Measurements from ENCODE around the gene TPD52L2. TPM values are rescaled to one million over a fixed set of nuclear protein-coding genes. Genes with fewer than 3 reads are reported as not detected.
A peak's percentile ranks its signal among the peaks of the same experiment; 100 is the strongest.

The TPD52L2 gene
- total RNA-seq, 4 donors from 2014 or later: 57.7 to 92.4 (median 59.8) TPM

DNA sequence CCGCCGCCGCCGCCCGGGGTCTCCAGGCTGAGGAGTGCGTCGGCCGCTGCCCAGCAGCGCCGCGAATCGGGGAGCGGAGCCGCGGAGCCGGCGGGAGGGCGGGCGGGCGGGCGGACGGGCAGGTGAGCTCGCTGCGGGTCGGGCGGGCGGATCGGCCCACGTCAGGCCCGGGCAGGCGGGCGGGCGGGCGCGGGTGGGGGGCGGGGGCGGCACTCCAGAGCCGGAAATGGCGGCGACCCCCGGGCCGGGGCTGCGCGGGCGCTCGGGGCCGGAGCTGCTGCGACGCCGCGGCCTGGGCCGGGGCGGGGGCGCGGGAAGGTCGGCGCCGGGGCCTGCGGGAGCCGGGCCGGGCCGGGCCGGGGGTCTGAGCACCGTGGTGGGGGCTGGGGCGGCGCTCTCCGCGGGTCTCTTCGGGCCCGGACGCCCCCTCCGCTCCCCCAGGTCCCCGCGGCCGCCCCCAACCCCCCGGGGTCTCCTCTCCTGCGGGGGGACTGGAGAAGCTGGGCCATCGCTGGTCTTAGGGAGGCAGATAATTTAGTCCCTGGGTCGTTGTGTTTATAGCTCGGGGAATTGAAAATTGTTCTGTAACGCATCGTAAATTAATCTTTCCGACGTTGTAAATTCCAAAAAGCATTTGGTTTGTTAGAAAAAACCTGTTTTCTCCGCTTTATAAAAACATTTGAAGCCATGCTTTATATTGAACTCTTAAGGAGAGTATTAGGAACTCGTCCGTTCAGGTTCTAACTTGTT, 30.3 kb downstream of the TPD52L2 start:
- peak overlapping the region; percentile 58 to 86 (median 78) for H3K27ac ChIP-seq
- DNase-seq: no peak
- TF ChIP-seq, protein P1, sequence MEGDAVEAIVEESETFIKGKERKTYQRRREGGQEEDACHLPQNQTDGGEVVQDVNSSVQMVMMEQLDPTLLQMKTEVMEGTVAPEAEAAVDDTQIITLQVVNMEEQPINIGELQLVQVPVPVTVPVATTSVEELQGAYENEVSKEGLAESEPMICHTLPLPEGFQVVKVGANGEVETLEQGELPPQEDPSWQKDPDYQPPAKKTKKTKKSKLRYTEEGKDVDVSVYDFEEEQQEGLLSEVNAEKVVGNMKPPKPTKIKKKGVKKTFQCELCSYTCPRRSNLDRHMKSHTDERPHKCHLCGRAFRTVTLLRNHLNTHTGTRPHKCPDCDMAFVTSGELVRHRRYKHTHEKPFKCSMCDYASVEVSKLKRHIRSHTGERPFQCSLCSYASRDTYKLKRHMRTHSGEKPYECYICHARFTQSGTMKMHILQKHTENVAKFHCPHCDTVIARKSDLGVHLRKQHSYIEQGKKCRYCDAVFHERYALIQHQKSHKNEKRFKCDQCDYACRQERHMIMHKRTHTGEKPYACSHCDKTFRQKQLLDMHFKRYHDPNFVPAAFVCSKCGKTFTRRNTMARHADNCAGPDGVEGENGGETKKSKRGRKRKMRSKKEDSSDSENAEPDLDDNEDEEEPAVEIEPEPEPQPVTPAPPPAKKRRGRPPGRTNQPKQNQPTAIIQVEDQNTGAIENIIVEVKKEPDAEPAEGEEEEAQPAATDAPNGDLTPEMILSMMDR (IDR thresholded peaks at IDR 0.05 in 4 of 5, conservative IDR thresholded peaks at IDR 0.05 in 1 of 5): no peak
- no peak for TF ChIP-seq POLR2A (IDR thresholded peaks at IDR 0.05)
- no peaks in the 10 kb centered on the region for H3K9me3 ChIP-seq
- peaks cover 0 to 9% of the 10 kb centered on the region in 2 donors for H3K36me3 ChIP-seq
- in situ Hi-C loops (cut with MboI; ENCODE audit: low sequenced_read_pairs in 4 of 4): no loop called here
- H3K4me1 ChIP-seq: peaks cover 21 to 23% of the 10 kb centered on the region in 2 donors
- peak in 1 of 2 donors; percentile 8 for ATAC-seq
- H3K4me3 ChIP-seq: peak overlapping the region; percentile 63 to 66 (median 65)
- no peaks in the 10 kb centered on the region for H3K27me3 ChIP-seq
- intact Hi-C loops (cut with DNase I; ENCODE audit: low total_unique reads): loop anchor here (1.0 to 2.0 kb wide), 2 partner anchors 65 to 156 kb away; partner anchors contain the start of genes SLC2A4RG and ZBTB46

DNA sequence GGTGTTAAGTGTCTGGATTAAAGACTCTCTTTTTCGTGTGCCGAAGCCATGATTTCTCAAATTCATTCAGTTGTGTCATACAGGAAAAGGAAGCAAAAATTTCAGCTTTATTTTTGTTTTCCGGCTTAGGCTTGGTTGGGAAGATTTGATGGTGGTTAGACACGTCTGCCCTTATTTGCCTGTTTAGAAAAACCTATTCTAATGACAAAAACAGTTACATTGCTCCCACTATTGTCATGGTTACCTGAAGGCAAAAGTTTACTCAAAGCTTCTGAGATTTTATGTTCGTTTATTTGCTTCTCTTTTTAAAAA, 30.8 kb downstream of the TPD52L2 start:
- Histone ChIP-seq H3K4me1 (peaks cover 21 to 23% of the 10 kb centered on the region in 2 donors), H3K27ac (peak overlapping the region; percentile 58 to 86 (median 76)), H3K27me3 (no peaks in the 10 kb centered on the region), H3K9me3 (no peaks in the 10 kb centered on the region), H3K36me3 (peaks cover 0 to 4% of the 10 kb centered on the region in 2 donors), H3K4me3 (peak overlapping the region; percentile 57 to 66 (median 64))
- DNase-seq (no peak), ATAC-seq (no peak)
- no peak for TF ChIP-seq POLR2A (IDR thresholded peaks at IDR 0.05)
- TF ChIP-seq, protein P1 (IDR thresholded peaks at IDR 0.05 in 4 of 5, conservative IDR thresholded peaks at IDR 0.05 in 1 of 5): no peak
- intact Hi-C loops (cut with DNase I; ENCODE audit: low total_unique reads): loop anchor here (1.0 to 2.0 kb wide), 2 partner anchors 65 to 157 kb away; partner anchors contain the start of genes SLC2A4RG and ZBTB46
- in situ Hi-C loops (cut with MboI; ENCODE audit: low sequenced_read_pairs in 4 of 4): no loop called here

DNA sequence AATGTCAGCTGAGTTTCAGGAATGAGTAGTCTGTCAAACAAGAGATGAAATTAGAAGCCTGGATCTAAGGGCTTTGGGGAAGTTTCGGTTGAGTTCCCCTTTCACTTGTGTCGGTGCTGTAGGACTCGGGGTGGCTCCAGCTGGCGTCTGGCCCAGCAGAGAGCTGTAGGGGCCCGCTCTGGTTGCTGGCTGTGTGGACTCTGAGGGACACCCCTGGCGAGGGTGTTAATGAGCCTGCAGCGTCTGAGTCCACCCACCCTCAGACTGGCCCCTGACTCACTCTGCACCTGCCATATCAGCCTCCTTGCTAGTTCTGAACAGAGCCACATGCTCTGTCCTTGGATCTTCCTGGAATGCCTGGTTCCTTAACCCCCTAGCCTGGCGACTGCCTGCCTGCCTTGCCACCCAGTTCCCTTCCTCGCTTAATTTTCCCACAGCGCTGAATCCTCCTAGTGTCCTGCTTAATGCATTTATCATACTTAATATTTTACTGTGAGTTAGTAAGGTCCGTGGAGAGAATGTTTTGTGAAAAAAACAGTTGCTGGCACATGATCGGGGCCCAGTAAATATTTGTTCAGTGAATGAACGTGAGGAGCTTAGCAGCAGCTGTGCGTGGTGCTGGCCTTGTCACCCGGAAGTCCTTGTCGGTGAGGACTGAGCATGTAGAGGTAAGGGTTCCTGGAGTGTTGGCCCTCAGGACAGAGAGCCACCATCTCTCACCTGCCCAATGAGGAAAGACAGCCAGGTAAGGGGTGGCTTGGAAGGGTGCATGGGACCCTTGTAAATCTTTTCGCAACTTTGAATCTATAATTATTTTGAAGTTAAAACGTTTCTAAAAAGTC, 31.4 kb downstream of the TPD52L2 start:
- Histone ChIP-seq H3K27ac (peak overlapping the region; percentile 58 to 86 (median 76)), H3K36me3 (no peaks in the 10 kb centered on the region), H3K4me3 (peak overlapping the region; percentile 57 to 66 (median 64)), H3K9me3 (no peaks in the 10 kb centered on the region), H3K4me1 (peaks cover 23 to 24% of the 10 kb centered on the region in 2 donors), H3K27me3 (no peaks in the 10 kb centered on the region)
- DNase-seq (peak; percentile 46 to 62), ATAC-seq (peak; percentile 51 to 64)
- in situ Hi-C loops (cut with MboI; ENCODE audit: low sequenced_read_pairs in 4 of 4): no loop called here
- TF ChIP-seq, protein P1 (IDR thresholded peaks at IDR 0.05 in 4 of 5, conservative IDR thresholded peaks at IDR 0.05 in 1 of 5): no peak
- TF ChIP-seq POLR2A (IDR thresholded peaks at IDR 0.05): peak; percentile 73 to 77
- intact Hi-C loops (cut with DNase I; ENCODE audit: low total_unique reads): no loop called here

DNA sequence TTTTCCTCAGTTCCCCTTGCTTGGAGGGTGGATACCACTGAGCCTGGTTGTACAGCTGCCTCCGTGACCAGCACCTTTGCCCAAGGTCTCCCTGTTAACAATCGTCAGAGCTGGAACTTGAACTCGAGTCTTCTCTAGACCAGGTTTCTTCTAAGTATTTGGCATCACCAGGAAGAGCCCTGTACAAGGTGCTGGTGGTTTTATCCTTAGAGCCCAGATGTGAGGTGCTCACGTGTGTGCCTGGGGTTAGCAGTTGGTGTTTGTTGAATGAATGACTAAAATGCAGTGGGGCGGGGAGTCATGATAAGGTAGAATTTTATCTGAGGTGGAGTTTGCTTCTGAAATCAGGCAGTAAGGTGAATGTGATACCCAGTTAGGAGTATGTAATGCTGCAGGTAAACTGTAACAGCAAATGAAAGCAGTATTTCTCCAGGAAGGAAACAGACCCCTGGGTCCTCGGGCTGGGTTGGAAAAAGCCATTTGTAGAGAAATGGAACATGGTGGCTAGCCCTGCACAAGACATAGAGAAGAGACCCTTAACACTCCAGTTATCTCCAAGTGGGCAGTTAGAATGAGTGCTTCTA, 33.0 kb downstream of the TPD52L2 start:
- Histone ChIP-seq H3K27ac (no peak overlapping the region), H3K4me1 (peaks cover 23 to 24% of the 10 kb centered on the region in 2 donors), H3K27me3 (no peaks in the 10 kb centered on the region), H3K36me3 (no peaks in the 10 kb centered on the region), H3K4me3 (no peak overlapping the region), H3K9me3 (no peaks in the 10 kb centered on the region)
- intact Hi-C loops (cut with DNase I; ENCODE audit: low total_unique reads) (no loop called here), in situ Hi-C loops (cut with MboI; ENCODE audit: low sequenced_read_pairs in 4 of 4) (no loop called here)
- TF ChIP-seq, protein P1 (IDR thresholded peaks at IDR 0.05 in 4 of 5, conservative IDR thresholded peaks at IDR 0.05 in 1 of 5): no peak
- ATAC-seq: no peak
- DNase-seq: no peak

Measured in gastrocnemius medialis (tissue), 4 donors.